H1 (cell line): ENCODE data around the gene GOLIM4. TPM values are rescaled to one million over a fixed set of nuclear protein-coding genes. Genes with fewer than 3 reads are reported as not detected.

ENCODE experiments used
- CTCF ChIA-PET: fragments of 300-600 bp; sonication (Branson Sonifier 250); formaldehyde crosslinking; loops from one replicate; lab custom pipeline; 2021; ENCODE audit not compliant: partially characterized antibody; lab: Charles Lee
- POLR2A ChIA-PET: fragments of 300-600 bp; sonication (Branson Sonifier 250); formaldehyde crosslinking; loops from one replicate; lab custom pipeline; 2021; ENCODE audit warnings: inconsistent platforms; ENCODE audit not compliant: partially characterized antibody; lab: Charles Lee
- DNase-seq, 2 experiments: peaks; one replicate each; pipeline versions ENCODE4 v3.0.0 to v3.0.0-alpha.2; 2010 to 2022; ENCODE audit warnings: low spot score in 2 of 2, low read depth in 1 of 2, mixed read lengths in 1 of 2
- FAIRE-seq: peaks from 2 replicates; lab custom pipeline; 2011; peaks lifted over from hg19 to GRCh38; lab: Jason Lieb, UNC
- H2AFZ ChIP-seq: 2 replicates; pipeline ENCODE4 v1.8.1; 2012; ENCODE audit warnings: low read length, inconsistent platforms
- H2AK5ac ChIP-seq: 2 replicates; pipeline ENCODE4 v1.6.1; 2013; ENCODE audit warnings: low read depth, low read length
- H2BK120ac ChIP-seq: replicated peaks from 2 replicates; pipeline ENCODE3; 2013; ENCODE audit warnings: low read depth, low read length, inconsistent platforms
- H2BK12ac ChIP-seq: 2 replicates; pipeline ENCODE4 v1.6.1; 2013; ENCODE audit warnings: low read depth, low read length
- H2BK15ac ChIP-seq: 2 replicates; pipeline ENCODE4 v1.6.1; 2013; ENCODE audit warnings: low read length
- H2BK20ac ChIP-seq: 2 replicates; pipeline ENCODE4 v1.6.1; 2013; ENCODE audit warnings: low read length
- H2BK5ac ChIP-seq: 2 replicates; pipeline ENCODE4 v1.6.1; 2013; ENCODE audit warnings: low read depth, low read length
- H3K14ac ChIP-seq: 2 replicates; pipeline ENCODE4 v1.6.1; 2013; ENCODE audit warnings: inconsistent platforms; ENCODE audit not compliant: insufficient read length
- H3K18ac ChIP-seq: 2 replicates; pipeline ENCODE4 v1.6.1; 2013; ENCODE audit warnings: low read length; ENCODE audit errors: extremely low read depth
- H3K23ac ChIP-seq: 2 replicates; pipeline ENCODE4 v1.6.1; 2013; ENCODE audit warnings: inconsistent platforms; ENCODE audit not compliant: insufficient read length
- H3K23me2 ChIP-seq: 2 replicates; pipeline ENCODE4 v1.6.1; 2013; ENCODE audit warnings: low read depth, low read length
- H3K27ac ChIP-seq: 2 replicates; pipeline ENCODE4 v1.6.1; 2011; ENCODE audit warnings: low read depth, low read length, inconsistent platforms
- H3K27me3 ChIP-seq, 4 experiments: replicated peaks in 1 of 4; 1 replicate in 1 of 4; 2 replicates in 3 of 4; pipeline versions ENCODE4 v1.6.1 to v1.8.1; 2011 to 2013; ENCODE audit warnings: low read length in 3 of 4, mild to moderate bottlenecking in 3 of 4, inconsistent platforms in 2 of 4, mixed read lengths in 2 of 4, moderate library complexity in 1 of 4; ENCODE audit not compliant: control insufficient read depth in 3 of 4, insufficient read depth in 3 of 4; ENCODE audit errors: extremely low read depth in 1 of 4
- H3K36me3 ChIP-seq, 4 experiments: 2 replicates each; pipeline versions ENCODE4 v1.6.1 to v1.8.1; 2011 to 2013; ENCODE audit warnings: mild to moderate bottlenecking in 4 of 4, low read length in 3 of 4, moderate library complexity in 2 of 4, control low read depth in 1 of 4, inconsistent platforms in 1 of 4; ENCODE audit not compliant: insufficient read depth in 4 of 4, control insufficient read depth in 2 of 4
- H3K4ac ChIP-seq: replicated peaks from 2 replicates; pipeline ENCODE3; 2013; ENCODE audit warnings: low read length, low read depth, mixed read lengths, inconsistent platforms; ENCODE audit not compliant: insufficient read length
- H3K4me1 ChIP-seq, 4 experiments: replicated peaks in 1 of 4; 1 replicate in 1 of 4; 2 replicates in 3 of 4; pipeline versions ENCODE4 v1.6.1 to v1.8.1; 2011 to 2013; ENCODE audit warnings: low read length in 3 of 4, inconsistent platforms in 2 of 4, mixed read lengths in 1 of 4; ENCODE audit not compliant: insufficient read depth in 4 of 4, control insufficient read depth in 3 of 4
- H3K4me2 ChIP-seq, 2 experiments: 2 replicates each; pipeline versions ENCODE4 v1.6.1 to v1.8.1; 2011 to 2013; ENCODE audit warnings: low read depth in 2 of 2, low read length in 2 of 2, control low read depth in 1 of 2, inconsistent platforms in 1 of 2, mild to moderate bottlenecking in 1 of 2; ENCODE audit not compliant: insufficient read depth in 1 of 2
- H3K4me3 ChIP-seq, 4 experiments: fragments of 200-600, 300-600 bp in 1 of 4; sonication (generic), shearing (Covaris generic), sonication (Bioruptor Twin) in 1 of 4; 2 replicates each; pipeline versions ENCODE4 v1.5.1 to v1.8.1; 2011 to 2016; ENCODE audit warnings: low read length in 4 of 4, low read depth in 3 of 4, control low read depth in 2 of 4, inconsistent platforms in 2 of 4, mild to moderate bottlenecking in 2 of 4, mixed read lengths in 1 of 4, moderate library complexity in 1 of 4; ENCODE audit not compliant: insufficient read depth in 2 of 4; ENCODE audit errors: extremely low read depth in 1 of 4
- H3K56ac ChIP-seq: replicated peaks from 2 replicates; pipeline ENCODE3; 2013; ENCODE audit warnings: low read depth, mild to moderate bottlenecking, mixed read lengths, low read length, inconsistent platforms; ENCODE audit not compliant: insufficient read length
- H3K79me1 ChIP-seq: 2 replicates; pipeline ENCODE4 v1.6.1; 2013; ENCODE audit warnings: low read depth, low read length, control low read depth
- H3K79me2 ChIP-seq, 2 experiments: 2 replicates each; pipeline versions ENCODE4 v1.6.1 to v1.8.1; 2012 to 2013; ENCODE audit warnings: low read length in 2 of 2, mild to moderate bottlenecking in 2 of 2, inconsistent platforms in 1 of 2; ENCODE audit not compliant: insufficient read depth in 2 of 2, control insufficient read depth in 1 of 2
- H3K9ac ChIP-seq, 4 experiments: replicated peaks in 1 of 4; 1 replicate in 1 of 4; 2 replicates in 3 of 4; pipeline versions ENCODE4 v1.6.1 to v1.8.1; 2011 to 2013; ENCODE audit warnings: low read depth in 3 of 4, low read length in 3 of 4, control low read depth in 2 of 4, mild to moderate bottlenecking in 2 of 4, moderate library complexity in 2 of 4, inconsistent platforms in 1 of 4; ENCODE audit errors: extremely low read depth in 1 of 4
- H3K9me3 ChIP-seq, 2 experiments: 2 replicates each; pipeline versions ENCODE4 v1.6.1 to v1.8.1; 2012 to 2013; ENCODE audit warnings: mild to moderate bottlenecking in 2 of 2, moderate library complexity in 2 of 2, control low read depth in 1 of 2, inconsistent platforms in 1 of 2, low read depth in 1 of 2, low read length in 1 of 2, mixed read lengths in 1 of 2; ENCODE audit not compliant: insufficient read depth in 2 of 2
- H4K20me1 ChIP-seq, 2 experiments: replicated peaks in 1 of 2; 2 replicates each; pipeline versions ENCODE3 to v1.8.1; 2011 to 2013; ENCODE audit warnings: inconsistent platforms in 2 of 2, low read length in 2 of 2, mild to moderate bottlenecking in 1 of 2; ENCODE audit not compliant: insufficient read depth in 2 of 2, control insufficient read depth in 1 of 2
- H4K5ac ChIP-seq: 2 replicates; pipeline ENCODE4 v1.6.1; 2013; ENCODE audit warnings: low read length, low read depth, mixed read lengths, inconsistent platforms; ENCODE audit not compliant: insufficient read length
- H4K8ac ChIP-seq: 2 replicates; pipeline ENCODE4 v1.8.0; 2013; ENCODE audit warnings: mild to moderate bottlenecking, moderate library complexity, low read length, inconsistent platforms; ENCODE audit not compliant: insufficient read depth; ENCODE audit errors: extremely low read depth
- H4K91ac ChIP-seq: replicated peaks from 2 replicates; pipeline ENCODE3; 2013; ENCODE audit warnings: low read length, mixed read lengths, inconsistent platforms; ENCODE audit not compliant: insufficient read length
- BACH1 ChIP-seq: IDR thresholded peaks from 2 replicates; pipeline ENCODE4 v1.6.1; 2012; ENCODE audit warnings: low read length, improper control_type of control experiment
- BRCA1 ChIP-seq: IDR thresholded peaks from 2 replicates; pipeline ENCODE4 v1.6.1; 2012; ENCODE audit warnings: low read depth, low read length, improper control_type of control experiment
- CHD2 ChIP-seq: IDR thresholded peaks from 2 replicates; pipeline ENCODE4 v1.6.1; 2012; ENCODE audit warnings: low read length, improper control_type of control experiment
- EP300 ChIP-seq, 2 experiments: IDR thresholded peaks; 1 replicate in 1 of 2; 2 replicates in 1 of 2; pipeline ENCODE4 v1.6.1; 2011 to 2012; ENCODE audit warnings: low read depth in 2 of 2, low read length in 2 of 2, mild to moderate bottlenecking in 2 of 2, borderline replicate concordance in 1 of 2, inconsistent platforms in 1 of 2, moderate library complexity in 1 of 2
- HDAC2 ChIP-seq, 2 experiments: fragments of 300-600 bp in 1 of 2; sonication (generic) in 1 of 2; IDR thresholded peaks; 2 replicates each; pipeline ENCODE4 v1.6.1; 2011 to 2012; ENCODE audit warnings: low read depth in 2 of 2, low read length in 2 of 2, mild to moderate bottlenecking in 2 of 2, moderate library complexity in 2 of 2, borderline replicate concordance in 1 of 2, inconsistent platforms in 1 of 2
- NANOG ChIP-seq: IDR thresholded peaks from 2 replicates; pipeline ENCODE4 v1.6.1; 2011; ENCODE audit warnings: low read length, low read depth, mild to moderate bottlenecking, inconsistent platforms; ENCODE audit not compliant: insufficient read depth, poor library complexity, severe bottlenecking
- POLR2AphosphoS5 ChIP-seq: IDR thresholded peaks from 2 replicates; pipeline ENCODE4 v1.6.1; 2011; ENCODE audit warnings: low read depth, low read length
- SAP30 ChIP-seq: fragments of 300-600 bp; sonication (generic); IDR thresholded peaks from 2 replicates; pipeline ENCODE4 v1.7.1; 2012; ENCODE audit warnings: low read length, moderate library complexity, mild to moderate bottlenecking, inconsistent platforms; ENCODE audit not compliant: insufficient read depth, insufficient replicate concordance
- SP2 ChIP-seq: IDR thresholded peaks from 2 replicates; pipeline ENCODE4 v1.6.1; 2012; ENCODE audit warnings: mild to moderate bottlenecking, low read length, inconsistent platforms
- SUZ12 ChIP-seq: fragments of 200-600 bp; sonication (generic); IDR thresholded peaks from 2 replicates; pipeline ENCODE4 v1.6.1; 2012; ENCODE audit warnings: mild to moderate bottlenecking, inconsistent platforms, low read length, moderate library complexity, mixed read lengths
- TBP ChIP-seq: IDR thresholded peaks from 2 replicates; pipeline ENCODE4 v1.6.1; 2011; ENCODE audit warnings: low read depth, low read length, improper control_type of control experiment
- YY1 ChIP-seq: IDR thresholded peaks from 2 replicates; pipeline ENCODE4 v1.6.1; 2011; ENCODE audit warnings: low read depth, mild to moderate bottlenecking, low read length
- WGBS, 2 experiments: shearing (Covaris generic) in 1 of 2; methylation state at CpG; one replicate each; pipeline versions ENCODE4 v1.1.6 to v1.1.7; 2013 to 2015; ENCODE audit warnings: low lambda C conversion rate in 2 of 2, mixed read lengths in 2 of 2, inconsistent platforms in 1 of 2, low coverage in 1 of 2, missing lambda C conversion rate in 1 of 2; ENCODE audit not compliant: insufficient replicate concordance in 2 of 2, insufficient coverage in 1 of 2, insufficient read length in 1 of 2; ENCODE audit errors: extremely low coverage in 1 of 2, missing lambda C conversion rate in 1 of 2; 5-methylcytosine and 5-hydroxymethylcytosine counted together
- polyA plus RNA-seq, 7 experiments: library from polyadenylated mRNA; depleted of rRNA in 3 of 7; stranded (reverse) in 5 of 7; unstranded in 2 of 7; fragments of >200 nt in 5 of 7; fragments of 200-250 nt in 2 of 7; gene quantifications; 1 replicate in 5 of 7; 2 replicates in 1 of 7; 4 replicates in 1 of 7; pipeline versions ENCODE4 v1.2.1 to v1.2.3, GENCODE V29; 2011 to 2013; ENCODE audit warnings: missing spikeins in 2 of 7, mixed read lengths in 2 of 7
- total RNA-seq: library from RNA; stranded (reverse); fragmentation: NEBNext Ultra II Directional; extraction: Animal tissue kit (Norgen Biotek cat#: 25700); gene quantifications from 2 replicates; pipeline ENCODE4 v1.2.1, GENCODE V29; 2021

GOLIM4 gene
- total and polyA plus RNA-seq, 2 of the 8 experiments (the other 6 are each of a cell fraction or from before 2014, with no cell fraction given), result 5.6 to 29.7 TPM

GRCh38 chr3:168123201-168124176 lies 27.8 kb upstream of the GOLIM4 start:
- Histone ChIP-seq H3K4ac (no peak overlapping the region), H4K8ac (no peak overlapping the region), H4K20me1 (no peaks in the 10 kb centered on the region), H3K9me3 (peaks cover 10 to 13% of the 10 kb centered on the region in 2 experiments), H2BK120ac (no peak overlapping the region), H3K36me3 (no peaks in the 10 kb centered on the region), H2BK20ac (no peak overlapping the region), H3K23ac (no peak overlapping the region), H3K27me3 (no peaks in the 10 kb centered on the region), H2BK15ac (no peak overlapping the region), H3K27ac (no peak overlapping the region), H3K4me3 (no peak overlapping the region), H3K9ac (no peak overlapping the region), H3K56ac (no peak overlapping the region), H4K5ac (no peak overlapping the region), H3K4me2 (no peak overlapping the region), H3K18ac (no peak overlapping the region), H4K91ac (no peak overlapping the region), H2AK5ac (no peak overlapping the region), H3K79me1 (no peaks in the 10 kb centered on the region), H3K14ac (no peak overlapping the region), H2BK12ac (no peak overlapping the region), H2AFZ (no peak overlapping the region), H2BK5ac (no peak overlapping the region), H3K79me2 (no peaks in the 10 kb centered on the region), H3K23me2 (no peaks in the 10 kb centered on the region), H3K4me1 (no peaks in the 10 kb centered on the region)
- WGBS, 2 experiments, result 90% methylated on average over 6 of the region's 6 CpGs; no CpG with 5 or more reads in 1 of the 2 experiments
- FAIRE-seq, result no peak
- ChIA-PET POLR2A (no interaction called here), CTCF (interaction anchor here (1.5 kb wide), 1 partner anchor 11 kb away, joined by 5 read pairs; no protein-coding TSS in a partner anchor)
- no peak for DNase-seq
- no peak for TF ChIP-seq TBP
- no peak for TF ChIP-seq YY1
- no peak for TF ChIP-seq SUZ12
- TF ChIP-seq POLR2AphosphoS5, result no peak
- no peak for TF ChIP-seq SP2
- no peak for TF ChIP-seq SAP30
- no peak for TF ChIP-seq HDAC2 (IDR thresholded peaks at IDR 0.05; ENCODE audit: borderline replicate concordance in 1 of 2, low read depth in 2 of 2, low read length in 2 of 2)
- TF ChIP-seq BACH1, result no peak
- no peak for TF ChIP-seq BRCA1
- TF ChIP-seq NANOG, result no peak
- no peak for TF ChIP-seq EP300 (IDR thresholded peaks at IDR 0.05; ENCODE audit: borderline replicate concordance in 1 of 2, low read depth in 2 of 2, low read length in 2 of 2)
- TF ChIP-seq CHD2, result no peak
